Measurements from ENCODE around the gene UQCR11. TPM values are rescaled to one million over a fixed set of nuclear protein-coding genes. Genes with fewer than 3 reads are reported as not detected.

UQCR11 gene
- total RNA-seq, 2 donors from 2014 or later = 32.7 to 51.9 TPM

- peak overlapping the region; percentile 93 for H3K4me3 ChIP-seq
- no peak for TF ChIP-seq CTCF (IDR thresholded peaks at IDR 0.05)
- H3K27ac ChIP-seq = no peak overlapping the region
- H3K9me3 ChIP-seq = no peaks in the 10 kb centered on the region
- ATAC-seq (ENCODE audit: insufficient number of reproducible peaks, low FRiP score, low read depth) = no peak
- DNase-seq (ENCODE audit: low spot score) = no peak
- peaks cover 11 to 19% of the 10 kb centered on the region in 2 donors for H3K4me1 ChIP-seq (ENCODE audit: control insufficient read depth in 1 of 2, low read depth in 2 of 2)
- H3K27me3 ChIP-seq (replicated peaks; ENCODE audit: insufficient read depth) = no peaks in the 10 kb centered on the region
- H3K36me3 ChIP-seq = no peaks in the 10 kb centered on the region
Measured at GRCh38 chr19:1651568-1652291, 46.5 kb upstream of the UQCR11 start.

- no peaks in the 10 kb centered on the region for H3K36me3 ChIP-seq
- ATAC-seq (ENCODE audit: insufficient number of reproducible peaks, low FRiP score, low read depth) (no peak), DNase-seq (ENCODE audit: low spot score) (no peak)
- no peak for TF ChIP-seq CTCF (IDR thresholded peaks at IDR 0.05)
- H3K27ac ChIP-seq = no peak overlapping the region
- H3K4me3 ChIP-seq = peak overlapping the region; percentile 93
- peaks cover 11 to 19% of the 10 kb centered on the region in 2 donors for H3K4me1 ChIP-seq (ENCODE audit: control insufficient read depth in 1 of 2, low read depth in 2 of 2)
- no peaks in the 10 kb centered on the region for H3K27me3 ChIP-seq (replicated peaks; ENCODE audit: insufficient read depth)
- H3K9me3 ChIP-seq = no peaks in the 10 kb centered on the region
Measured at GRCh38 chr19:1650650-1651567, 45.6 kb upstream of the UQCR11 start.

- TF ChIP-seq CTCF (IDR thresholded peaks at IDR 0.05) = no peak
- peak overlapping the region; percentile 93 for H3K4me3 ChIP-seq
Measured at GRCh38 chr19:1649706-1650649, 44.7 kb upstream of the UQCR11 start.

GRCh38 chr19:1648920-1649541 lies 43.8 kb upstream of the UQCR11 start:
- no peak for TF ChIP-seq CTCF (IDR thresholded peaks at IDR 0.05)
- no peak for DNase-seq (ENCODE audit: low spot score)
- Histone ChIP-seq H3K4me3 (no peak overlapping the region), H3K9me3 (no peaks in the 10 kb centered on the region), H3K36me3 (no peaks in the 10 kb centered on the region), H3K27ac (no peak overlapping the region), H3K4me1 (ENCODE audit: control insufficient read depth in 1 of 2, low read depth in 2 of 2) (peaks cover 11 to 19% of the 10 kb centered on the region in 2 donors), H3K27me3 (replicated peaks; ENCODE audit: insufficient read depth) (no peaks in the 10 kb centered on the region)
- no peak for ATAC-seq (ENCODE audit: insufficient number of reproducible peaks, low FRiP score, low read depth)

More at GRCh38 chr19:1649706-1650649, 44.7 kb upstream of the UQCR11 start:
- DNase-seq (ENCODE audit: low spot score) (no peak), ATAC-seq (ENCODE audit: insufficient number of reproducible peaks, low FRiP score, low read depth) (no peak)
- peaks cover 11 to 19% of the 10 kb centered on the region in 2 donors for H3K4me1 ChIP-seq (ENCODE audit: control insufficient read depth in 1 of 2, low read depth in 2 of 2)
- H3K9me3 ChIP-seq = no peaks in the 10 kb centered on the region
- H3K27me3 ChIP-seq (replicated peaks; ENCODE audit: insufficient read depth) = no peaks in the 10 kb centered on the region
- H3K36me3 ChIP-seq = no peaks in the 10 kb centered on the region
- no peak overlapping the region for H3K27ac ChIP-seq

Measured in thoracic aorta (tissue), 2 donors.